Prostate gland (tissue), 2 donors: ENCODE measurements around the gene HNF4A. TPM values are rescaled to one million over a fixed set of nuclear protein-coding genes. Genes with fewer than 3 reads are reported as not detected.

Source experiments
- DNase-seq: peaks from one replicate; pipeline ENCODE4 v3.0.0-alpha.2; 2019; ENCODE audit warnings: low spot score
- H3K27ac ChIP-seq, 2 donors: fragments of 200-600 bp; sonication (generic); 2 replicates each; pipeline ENCODE4 v1.5.1; 2017 to 2019
- H3K27me3 ChIP-seq: fragments of 200-600 bp; sonication (generic); replicated peaks from 2 replicates; pipeline ENCODE4 v1.5.1; 2019; ENCODE audit not compliant: insufficient read depth
- H3K36me3 ChIP-seq, 2 donors: fragments of 200-600 bp; sonication (generic); 1 replicate in 1 of 2; 2 replicates in 1 of 2; pipeline versions ENCODE4 v1.5.1 to v1.8.1; 2017 to 2019
- H3K4me1 ChIP-seq: fragments of 200-600 bp; sonication (generic); replicated peaks from 2 replicates; pipeline ENCODE4 v1.5.1; 2019
- H3K4me3 ChIP-seq, 2 donors: fragments of 200-600 bp; sonication (generic); 2 replicates each; pipeline ENCODE4 v1.5.1; 2017 to 2019
- H3K9me3 ChIP-seq: fragments of 200-600 bp; sonication (generic); 2 replicates; pipeline ENCODE4 v1.5.1; 2017
- CTCF ChIP-seq, 4 experiments: fragments of 200-600 bp in 2 of 4; fragments of 450-650 bp in 2 of 4; sonication (generic) in 2 of 4; IDR thresholded peaks; 1 replicate in 3 of 4; 2 replicates in 1 of 4; pipeline ENCODE4 v1.5.1; 2016 to 2019; ENCODE audit warnings: antibody characterized with exemption in 4 of 4, mild to moderate bottlenecking in 2 of 4, moderate library complexity in 2 of 4
- POLR2A ChIP-seq: fragments of 450-650 bp; IDR thresholded peaks from one replicate; pipeline ENCODE4 v1.6.1; 2016; ENCODE audit warnings: antibody characterized with exemption, mild to moderate bottlenecking
- POLR2AphosphoS5 ChIP-seq: sonication (generic); formaldehyde crosslinking; IDR thresholded peaks from one replicate; pipeline ENCODE4 v1.6.1; 2017; ENCODE audit warnings: antibody characterized with exemption
- WGBS: methylation state at CpG from one replicate; pipeline ENCODE4 v1.1.5; 2018; 5-methylcytosine and 5-hydroxymethylcytosine counted together
- intact Hi-C: fragments of 100-400 bp; cut with DNase I; formaldehyde crosslinking; loops from one replicate; pipeline ENCODE4 v1.14.2; 2022
- total RNA-seq, 2 donors: library from RNA; depleted of rRNA; stranded (reverse); fragments of >200 nt; gene quantifications; one replicate each; pipeline ENCODE4 v1.1.0, GENCODE V29; 2016

The HNF4A gene
- total RNA-seq, 2 donors from 2014 or later, result not detected

- DNase-seq, result no peak
Observed at GRCh38 chr20:44445742-44446710, 90.5 kb downstream of the HNF4A start.

GRCh38 chr20:44447827-44448419 is 92.4 kb downstream of the HNF4A start:
- TF ChIP-seq CTCF (IDR thresholded peaks at IDR 0.05) (no peak), POLR2A (no peak), POLR2AphosphoS5 (no peak)
- H3K9me3 ChIP-seq, result no peaks in the 10 kb centered on the region
- intact Hi-C loops, result no loop called here
- no peak overlapping the region for H3K27ac ChIP-seq
- H3K4me3 ChIP-seq, result no peak overlapping the region
- H3K27me3 ChIP-seq, result no peaks in the 10 kb centered on the region
- no peaks in the 10 kb centered on the region for H3K4me1 ChIP-seq
- H3K36me3 ChIP-seq, result no peaks in the 10 kb centered on the region
- WGBS, result 75% methylated on average over 3 of the region's 3 CpGs
- DNase-seq, result no peak

More at GRCh38 chr20:44445742-44446710, 90.5 kb downstream of the HNF4A start:
- H3K4me1 ChIP-seq, result no peaks in the 10 kb centered on the region
- no peaks in the 10 kb centered on the region for H3K27me3 ChIP-seq
- intact Hi-C loops, result no loop called here
- H3K36me3 ChIP-seq, result no peaks in the 10 kb centered on the region
- TF ChIP-seq POLR2A, result no peak
- no peak for TF ChIP-seq CTCF (IDR thresholded peaks at IDR 0.05)
- WGBS, result 68% methylated on average over 6 of the region's 6 CpGs
- H3K9me3 ChIP-seq, result no peaks in the 10 kb centered on the region
- no peak overlapping the region for H3K4me3 ChIP-seq
- no peak overlapping the region for H3K27ac ChIP-seq

- Histone ChIP-seq H3K27me3 (no peaks in the 10 kb centered on the region), H3K9me3 (no peaks in the 10 kb centered on the region), H3K4me3 (no peak overlapping the region), H3K36me3 (no peaks in the 10 kb centered on the region), H3K4me1 (no peaks in the 10 kb centered on the region), H3K27ac (no peak overlapping the region)
- intact Hi-C loops, result no loop called here
- TF ChIP-seq POLR2AphosphoS5 (no peak), CTCF (IDR thresholded peaks at IDR 0.05) (no peak), POLR2A (no peak)
- DNase-seq, result no peak
- 52% methylated on average over 9 of the region's 9 CpGs for WGBS
Observed at GRCh38 chr20:44448753-44449546, 93.5 kb downstream of the HNF4A start.

- Histone ChIP-seq H3K36me3 (no peaks in the 10 kb centered on the region), H3K9me3 (no peaks in the 10 kb centered on the region), H3K27me3 (no peaks in the 10 kb centered on the region), H3K4me3 (no peak overlapping the region), H3K27ac (no peak overlapping the region), H3K4me1 (no peaks in the 10 kb centered on the region)
- no peak for DNase-seq
- 78% methylated on average over 7 of the region's 7 CpGs for WGBS
- intact Hi-C loops, result no loop called here
- TF ChIP-seq POLR2A, result no peak
- no peak for TF ChIP-seq CTCF (IDR thresholded peaks at IDR 0.05)
- no peak for TF ChIP-seq POLR2AphosphoS5
Observed at GRCh38 chr20:44449864-44450263, 94.4 kb downstream of the HNF4A start.
